SKM-1 treated with dmso at 0.1 percent for 144 hours (cell line): Measurements from ENCODE around the gene UBA52.
"Not testable (repeated sequence)": the region's sequence is repeated elsewhere in the genome, so short reads cannot be mapped to it uniquely, and the experiment has no call there.

Experiments used
- DNase-seq: peaks from one replicate; lab custom pipeline; 2025; ENCODE audit not compliant: unreplicated experiment; lab: John Stamatoyannopoulos, UW

UBA52 gene

DNA sequence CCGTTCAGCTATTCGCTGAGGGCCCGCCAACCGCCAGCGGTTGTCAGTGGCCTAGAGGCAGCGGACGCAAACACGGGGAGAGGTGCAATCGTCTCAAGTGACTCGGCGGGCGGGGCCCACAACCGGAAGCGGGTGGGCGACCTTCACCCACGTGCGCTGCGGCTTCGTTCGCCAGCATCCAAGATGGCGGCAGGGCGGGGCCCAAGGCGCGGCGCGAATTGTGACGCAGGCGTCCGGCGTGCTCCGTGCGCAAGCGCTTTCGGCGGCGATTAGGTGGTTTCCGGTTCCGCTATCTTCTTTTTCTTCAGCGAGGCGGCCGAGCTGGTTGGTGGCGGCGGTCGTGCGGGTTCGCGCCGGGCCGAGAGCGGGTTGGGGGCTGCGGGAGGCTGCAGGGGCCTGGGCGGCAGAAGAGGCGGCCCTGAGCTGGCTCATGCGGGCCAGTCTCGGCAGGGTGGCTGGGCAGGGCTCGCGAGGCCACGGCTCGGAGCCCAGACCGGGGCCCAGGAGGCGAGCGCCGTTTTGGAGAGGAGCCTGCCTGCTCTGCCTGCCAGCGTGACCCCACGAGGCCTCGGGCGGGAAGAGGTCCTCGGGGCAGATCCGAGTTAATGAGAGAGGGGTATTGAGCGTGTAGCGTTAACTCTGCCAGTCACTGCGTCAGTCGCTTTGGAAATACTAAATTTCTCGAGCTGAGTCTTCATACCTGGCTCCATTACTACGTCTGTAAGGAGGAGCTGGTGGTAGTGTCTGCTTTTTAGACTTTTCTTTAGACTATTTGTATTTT is at the start of gene UBA52:
Gene UBA52, plus strand, starts transcription at position 294 of the 781 bp plus-strand sequence. CDS start 1,444 bp downstream, outside the sequence.
- peak; percentile 97 for DNase-seq

DNA sequence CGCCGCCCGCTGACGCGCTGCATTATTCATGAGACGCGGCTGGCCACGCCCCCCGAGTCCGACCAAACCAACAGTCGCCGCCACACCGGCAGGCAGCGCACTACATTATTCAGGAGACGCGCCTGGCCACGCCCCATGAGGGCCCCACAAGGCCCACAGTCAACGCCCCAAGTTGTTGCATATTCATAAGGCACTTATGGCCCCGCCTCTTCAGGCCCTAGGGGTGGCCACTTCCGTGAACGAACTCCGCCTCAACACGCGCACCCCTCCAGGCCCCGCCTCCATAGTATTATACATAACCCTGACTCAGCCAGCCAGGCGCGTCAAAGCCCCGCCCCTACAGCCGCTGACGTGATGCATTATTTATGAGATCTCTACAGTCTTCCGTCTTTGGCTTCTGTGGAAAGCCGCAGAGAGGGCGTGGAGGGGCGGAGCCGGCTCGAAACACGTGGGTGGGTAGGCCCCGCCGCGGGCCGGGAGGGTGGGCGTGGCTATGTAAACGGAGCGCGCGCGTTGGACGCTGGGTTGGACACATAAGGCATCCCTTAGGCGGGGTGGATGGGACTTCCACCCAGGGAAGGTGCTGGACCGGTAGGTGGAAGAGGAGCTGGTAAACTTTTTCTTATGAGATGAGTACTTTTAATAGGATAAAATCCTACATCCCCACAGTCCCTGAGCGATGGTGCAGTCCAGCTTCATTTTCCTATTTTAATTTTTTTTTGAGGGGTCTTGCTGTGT is 49.4 kb upstream of the UBA52 start:
- DNase-seq, result peak; percentile 100

DNA sequence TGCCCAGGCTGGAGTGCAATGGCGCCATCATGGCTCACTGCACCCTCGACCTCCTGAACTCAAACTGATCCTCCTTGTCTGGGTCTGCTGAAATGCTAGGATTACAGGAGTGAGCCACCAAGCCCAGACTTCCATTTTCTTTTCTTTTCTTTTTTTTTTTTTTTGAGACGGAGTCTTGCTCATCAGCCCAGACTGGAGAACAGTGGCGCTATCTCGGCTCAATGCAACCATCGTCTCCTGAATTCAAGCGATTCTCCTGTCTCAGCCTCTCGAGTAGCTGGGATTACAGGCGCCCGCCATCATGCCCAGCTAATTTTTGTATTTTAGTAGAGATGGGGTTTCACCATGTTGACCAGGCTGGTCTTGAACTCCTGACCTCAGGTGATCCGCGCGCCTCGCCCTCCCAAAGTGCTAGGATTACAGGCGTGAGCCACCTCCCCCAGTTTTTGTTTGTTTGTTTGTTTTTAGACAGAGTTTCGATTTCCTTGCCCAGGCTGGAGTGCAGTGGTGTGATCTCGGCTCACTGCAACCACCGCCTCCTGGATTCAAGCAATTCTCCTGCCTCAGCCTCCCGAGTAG is 48.7 kb upstream of the UBA52 start:
- DNase-seq, result not testable (repeated sequence)

DNA sequence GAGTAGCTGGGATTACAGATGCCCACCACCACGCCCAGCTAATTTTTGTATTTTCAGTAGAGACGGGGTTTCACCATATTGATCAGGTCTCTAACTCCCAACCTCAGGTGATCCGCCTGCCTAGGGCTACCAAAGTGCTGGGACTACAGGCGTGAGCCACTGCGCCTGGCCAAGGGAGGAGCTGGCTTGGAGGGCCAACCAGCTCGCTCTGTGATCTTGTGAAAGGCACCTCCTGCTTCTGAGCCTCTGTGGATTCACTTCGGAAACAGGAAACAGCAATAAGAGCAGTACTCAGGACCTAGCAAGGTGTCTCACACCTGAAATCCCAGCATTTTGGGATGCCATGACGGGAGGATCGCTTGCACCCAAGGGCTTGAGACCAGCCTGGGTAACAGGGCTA is 47.8 kb upstream of the UBA52 start:
- DNase-seq, result no peak

DNA sequence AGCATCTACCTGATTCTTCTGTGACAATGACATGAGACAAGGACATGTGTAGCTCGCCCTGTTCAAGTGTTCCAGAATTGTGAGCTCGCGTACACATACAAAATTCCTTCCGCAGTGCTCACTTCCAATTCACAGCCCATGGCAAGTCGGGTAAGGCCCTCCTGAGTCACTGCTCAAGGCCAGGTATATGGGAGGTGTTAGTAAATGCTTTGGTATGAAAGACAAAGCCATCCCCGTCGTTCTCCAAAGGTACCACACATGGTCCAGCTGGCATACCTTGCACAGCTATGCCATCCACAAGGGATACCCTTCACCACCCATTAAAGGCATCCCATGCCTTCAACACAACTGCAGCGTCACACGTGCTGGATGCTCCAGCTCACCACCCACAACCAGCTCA is 45.3 kb upstream of the UBA52 start:
- no peak for DNase-seq

DNA sequence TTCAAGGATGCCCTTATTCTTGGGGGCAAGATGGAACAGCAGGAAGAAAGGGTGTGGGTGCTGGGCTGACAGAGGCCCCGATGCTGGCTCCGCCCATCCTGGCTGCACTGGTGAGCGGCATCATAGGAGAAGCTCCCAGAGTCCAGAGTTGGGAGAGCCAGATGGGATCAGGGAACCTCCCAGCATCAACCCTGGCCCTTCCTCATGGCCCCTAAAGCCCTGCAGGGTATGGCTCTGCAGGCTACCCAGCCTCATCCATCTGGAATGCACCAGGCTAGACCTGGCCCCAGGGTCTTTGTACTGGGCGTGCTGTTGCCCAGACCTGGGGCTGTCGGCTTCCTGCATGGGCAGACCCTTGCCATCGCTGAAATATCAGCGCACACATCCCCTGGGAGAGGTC is 41.9 kb upstream of the UBA52 start:
- DNase-seq, result no peak

DNA sequence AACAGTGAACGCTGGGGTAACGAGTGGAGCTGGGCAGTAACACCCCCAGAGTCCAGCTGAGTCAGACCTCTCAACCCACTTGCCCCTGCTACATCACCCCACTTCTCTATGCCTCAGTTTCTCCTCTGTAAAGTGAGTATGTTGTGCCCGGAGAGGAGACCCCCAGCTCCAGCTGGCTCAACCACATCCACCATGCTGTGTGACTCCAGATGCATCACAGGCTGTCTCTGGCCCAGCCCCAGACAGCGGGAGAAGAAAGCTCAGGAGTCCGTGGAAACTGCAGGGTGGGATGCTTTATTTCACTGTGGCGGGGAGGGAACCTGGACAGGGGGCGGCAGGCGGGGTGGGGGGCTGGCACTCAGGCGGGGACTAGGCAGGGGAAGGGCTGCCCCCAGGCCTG is 40.2 kb upstream of the UBA52 start:
- no peak for DNase-seq

DNA sequence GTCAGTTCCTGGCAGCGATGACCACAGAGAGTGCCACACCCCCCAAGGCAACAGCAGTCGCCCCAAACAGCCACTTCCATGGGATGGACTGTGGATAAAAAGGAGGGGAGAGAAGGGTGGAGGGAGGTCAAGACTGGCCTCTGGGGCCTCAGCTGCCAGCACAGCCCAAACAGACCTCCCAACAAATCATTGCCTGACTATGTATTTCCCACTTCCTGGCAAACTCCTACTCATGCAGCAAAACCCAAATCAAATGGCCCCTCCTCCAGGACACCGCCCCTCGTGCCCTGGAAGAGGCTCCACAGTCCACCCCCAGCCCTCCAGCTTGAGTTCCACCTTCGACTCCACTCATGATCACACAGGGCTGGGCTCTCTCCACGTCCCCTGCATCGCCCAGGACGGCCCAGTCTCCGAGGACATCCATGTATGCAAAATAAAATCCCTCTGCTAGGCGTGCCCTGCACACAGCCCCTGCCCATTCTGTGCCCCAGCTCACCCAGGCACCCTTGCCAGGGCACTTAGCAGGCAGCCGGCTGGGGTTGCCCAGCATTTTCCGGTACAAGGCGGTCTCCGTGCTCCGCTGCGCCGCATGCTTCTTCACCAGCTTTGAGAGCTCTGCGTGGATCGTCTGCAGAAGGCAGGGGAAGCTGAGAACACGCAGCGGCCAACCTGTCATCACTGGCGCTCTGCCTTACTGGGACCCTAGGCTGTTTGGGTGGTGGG is 39.3 kb upstream of the UBA52 start:
- DNase-seq, result no peak

DNA sequence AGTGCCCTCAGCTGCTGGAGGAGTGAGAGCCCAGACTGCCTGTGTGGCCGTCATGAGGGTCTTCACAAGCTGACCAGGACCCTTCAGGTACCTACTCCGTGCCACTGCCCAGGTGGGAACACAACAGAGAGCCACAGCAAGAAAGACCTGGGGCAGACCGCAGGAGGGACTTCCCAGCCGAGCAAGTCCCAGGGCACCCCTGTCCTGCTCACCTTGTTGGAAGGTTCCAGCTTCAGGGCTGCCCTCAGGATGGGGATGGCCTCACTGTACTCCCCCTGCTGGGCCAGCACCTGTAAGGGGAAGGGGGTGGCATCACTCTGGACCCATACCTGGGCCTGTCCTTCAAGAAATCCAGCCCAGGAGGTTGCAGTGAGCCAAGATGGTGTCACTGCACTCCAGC is 38.6 kb upstream of the UBA52 start:
- no peak for DNase-seq

DNA sequence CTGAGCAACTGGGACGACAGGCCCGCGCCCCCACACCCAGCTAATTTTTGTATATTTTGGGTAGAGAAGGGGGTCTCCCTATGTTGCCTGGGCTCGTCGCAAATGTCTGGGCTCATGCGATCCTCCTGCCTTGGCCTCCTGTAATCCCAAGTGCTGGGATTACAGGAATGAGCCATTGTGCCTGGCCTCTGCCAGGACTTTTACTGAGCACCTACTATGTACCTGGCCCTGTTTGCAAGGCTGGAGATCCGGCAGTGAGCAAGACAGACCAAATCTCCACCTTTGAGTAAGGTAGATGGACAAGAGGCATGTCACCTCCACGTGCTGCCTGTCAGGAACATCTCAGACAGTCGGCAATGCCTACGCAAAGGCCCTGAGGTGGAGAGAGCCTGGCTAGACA is 35.2 kb upstream of the UBA52 start:
- DNase-seq, result no peak

DNA sequence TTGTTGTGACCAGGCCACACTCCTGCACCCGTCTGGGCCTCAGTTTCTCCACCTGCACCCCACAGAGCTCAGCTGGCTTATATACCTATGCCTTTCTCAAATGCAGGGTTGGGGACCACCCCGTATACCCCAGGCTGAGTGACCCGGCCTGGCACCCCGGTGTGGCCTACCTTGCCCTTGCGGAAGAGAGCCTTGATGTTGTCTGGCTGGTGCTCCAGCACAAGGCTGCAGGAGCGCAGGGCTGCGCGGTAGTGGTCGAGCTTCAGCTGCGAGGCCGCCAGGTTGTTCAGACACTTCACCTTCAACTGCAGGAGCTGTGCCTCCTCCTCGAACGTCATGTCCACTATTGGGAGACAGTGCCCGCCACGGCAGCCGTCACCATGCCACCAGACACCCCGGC is 34.2 kb upstream of the UBA52 start:
- no peak for DNase-seq

DNA sequence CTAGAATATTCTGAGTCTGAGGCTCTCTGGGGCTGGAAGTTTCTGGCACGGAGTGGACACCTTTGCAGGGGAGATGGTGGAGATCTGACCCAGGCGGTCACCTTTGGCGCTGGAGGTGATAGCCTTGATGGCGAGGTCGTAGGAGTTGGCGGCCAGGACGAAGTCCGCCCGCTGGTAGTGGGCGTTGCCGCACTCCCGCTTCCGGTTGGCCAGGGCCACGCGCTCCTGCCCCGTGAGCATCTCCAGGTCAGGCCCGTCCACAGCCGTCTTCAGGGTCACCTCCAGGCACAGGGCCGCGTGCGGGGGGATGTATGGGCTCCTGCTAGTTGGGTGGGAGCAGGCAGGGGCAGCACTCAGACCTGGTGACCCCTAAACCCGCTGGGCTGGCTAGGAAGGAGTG is 33.5 kb upstream of the UBA52 start:
- DNase-seq, result no peak

DNA sequence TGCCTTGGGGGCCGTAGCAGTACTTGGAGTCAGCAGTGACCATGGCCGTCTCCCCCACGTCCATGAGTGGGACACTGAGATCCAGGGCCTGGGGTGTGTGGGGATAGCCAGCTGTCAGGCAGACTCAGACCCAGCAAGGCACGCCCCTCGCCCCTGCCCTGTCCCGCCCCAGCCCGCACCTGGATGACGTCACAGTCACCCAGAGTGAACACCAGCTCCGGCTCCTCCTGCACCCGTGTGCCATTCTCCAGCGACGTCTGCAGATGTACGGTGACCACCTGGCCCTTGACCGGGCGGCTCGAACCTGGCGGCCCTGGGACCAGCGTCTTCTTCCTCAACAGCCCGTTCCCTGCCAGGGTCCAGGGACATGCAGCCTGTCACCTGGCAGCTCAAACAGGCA is 32.3 kb upstream of the UBA52 start:
- no peak for DNase-seq

DNA sequence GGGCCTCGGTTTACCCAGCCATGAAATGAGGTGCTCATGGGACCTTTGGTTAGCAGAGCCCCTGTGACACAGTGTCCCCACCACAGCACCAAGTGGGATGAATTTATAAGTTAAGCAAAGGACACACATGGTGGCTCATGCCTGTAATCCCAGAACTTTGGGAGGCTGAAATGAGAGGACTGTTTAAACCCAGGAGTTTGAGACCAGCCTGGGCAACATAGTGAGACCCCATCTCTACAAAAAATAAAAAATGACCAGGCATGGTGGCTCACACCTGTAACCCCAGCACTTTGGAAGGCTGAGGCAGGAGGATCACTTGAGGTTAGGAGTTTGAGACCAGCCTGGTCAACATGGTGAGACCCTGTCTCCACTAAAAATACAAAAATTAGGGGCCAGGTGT is 31.5 kb upstream of the UBA52 start:
- not testable (repeated sequence) for DNase-seq

DNA sequence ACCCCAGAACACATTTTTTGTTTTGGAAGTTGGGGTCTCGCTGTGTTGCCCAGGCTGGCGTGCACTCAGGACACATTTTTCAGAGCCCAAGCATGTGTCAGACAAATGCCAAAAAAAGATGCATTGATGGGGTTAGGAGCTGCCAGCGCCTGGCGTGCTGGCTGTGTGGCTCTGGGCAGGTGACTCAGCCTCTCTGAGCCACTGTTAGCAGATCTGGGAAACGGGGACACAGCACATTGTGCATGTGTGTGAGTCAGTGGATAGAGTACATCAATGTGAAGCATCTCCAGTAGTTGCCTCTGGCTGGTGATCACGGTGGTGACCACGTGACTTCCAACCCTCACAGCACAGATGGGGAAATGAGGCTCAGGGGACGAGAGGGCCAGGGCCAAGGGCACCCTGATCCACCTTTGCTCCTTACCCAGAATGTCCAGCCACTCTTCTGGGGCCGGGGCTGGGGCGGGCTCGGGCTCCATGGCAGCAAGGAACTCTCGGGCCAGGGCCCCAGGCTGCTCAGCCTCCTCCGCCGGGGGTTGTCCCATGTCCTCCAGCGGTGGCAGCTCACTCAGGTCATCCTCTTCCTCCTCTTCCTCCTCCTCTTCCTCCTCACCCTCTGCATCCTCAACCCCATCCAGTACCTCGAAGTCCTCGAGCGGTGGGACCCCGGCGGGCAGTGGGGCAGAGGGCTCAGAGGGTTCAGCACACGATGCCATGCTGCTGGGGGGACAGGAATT is 30.2 kb upstream of the UBA52 start:
- DNase-seq, result no peak

DNA sequence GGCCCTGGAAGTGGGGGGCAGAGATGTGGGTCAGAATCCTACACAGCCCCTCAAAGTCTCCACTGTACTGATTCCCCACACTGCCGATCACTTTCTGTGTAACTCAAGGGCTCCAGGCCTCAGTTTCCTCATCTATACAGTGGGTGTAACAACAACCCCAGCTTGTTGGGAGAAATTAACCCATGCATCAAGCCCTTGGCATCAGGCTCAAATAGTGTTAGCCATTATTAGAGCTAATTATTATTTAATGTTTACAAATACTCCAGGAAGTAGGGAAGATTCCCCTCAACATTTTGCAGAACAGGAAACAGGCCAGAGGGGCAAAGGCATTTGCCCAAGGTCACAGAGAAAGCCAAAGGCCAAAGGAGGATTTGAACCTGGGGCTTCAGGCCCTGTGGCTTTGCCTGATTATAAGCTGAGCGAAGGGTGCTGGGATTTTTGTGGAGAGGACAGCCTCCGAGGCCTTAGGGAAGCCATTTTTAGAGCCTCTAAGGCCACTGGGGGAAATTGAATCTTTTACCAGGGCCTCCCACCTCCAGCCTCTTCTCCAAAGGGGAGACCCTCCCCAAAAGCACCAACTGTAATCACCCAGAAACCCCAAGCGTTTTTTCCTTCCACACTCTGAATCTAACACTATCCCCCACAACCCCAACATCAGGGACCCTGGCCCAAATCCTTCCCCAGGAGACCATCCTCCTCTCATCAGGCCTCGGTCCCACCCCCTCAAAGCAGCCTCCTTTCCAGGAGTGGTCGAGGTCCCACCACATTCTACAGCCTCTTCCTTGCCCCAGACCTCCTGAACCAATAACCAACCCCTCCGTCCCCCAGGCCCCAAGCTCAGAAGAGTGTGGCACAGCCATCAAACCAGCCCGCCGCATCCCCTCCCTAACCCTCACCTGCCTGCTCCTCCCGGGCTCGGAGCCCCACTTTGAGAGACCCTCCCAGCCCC is 29.4 kb upstream of the UBA52 start:
- DNase-seq, result no peak

DNA sequence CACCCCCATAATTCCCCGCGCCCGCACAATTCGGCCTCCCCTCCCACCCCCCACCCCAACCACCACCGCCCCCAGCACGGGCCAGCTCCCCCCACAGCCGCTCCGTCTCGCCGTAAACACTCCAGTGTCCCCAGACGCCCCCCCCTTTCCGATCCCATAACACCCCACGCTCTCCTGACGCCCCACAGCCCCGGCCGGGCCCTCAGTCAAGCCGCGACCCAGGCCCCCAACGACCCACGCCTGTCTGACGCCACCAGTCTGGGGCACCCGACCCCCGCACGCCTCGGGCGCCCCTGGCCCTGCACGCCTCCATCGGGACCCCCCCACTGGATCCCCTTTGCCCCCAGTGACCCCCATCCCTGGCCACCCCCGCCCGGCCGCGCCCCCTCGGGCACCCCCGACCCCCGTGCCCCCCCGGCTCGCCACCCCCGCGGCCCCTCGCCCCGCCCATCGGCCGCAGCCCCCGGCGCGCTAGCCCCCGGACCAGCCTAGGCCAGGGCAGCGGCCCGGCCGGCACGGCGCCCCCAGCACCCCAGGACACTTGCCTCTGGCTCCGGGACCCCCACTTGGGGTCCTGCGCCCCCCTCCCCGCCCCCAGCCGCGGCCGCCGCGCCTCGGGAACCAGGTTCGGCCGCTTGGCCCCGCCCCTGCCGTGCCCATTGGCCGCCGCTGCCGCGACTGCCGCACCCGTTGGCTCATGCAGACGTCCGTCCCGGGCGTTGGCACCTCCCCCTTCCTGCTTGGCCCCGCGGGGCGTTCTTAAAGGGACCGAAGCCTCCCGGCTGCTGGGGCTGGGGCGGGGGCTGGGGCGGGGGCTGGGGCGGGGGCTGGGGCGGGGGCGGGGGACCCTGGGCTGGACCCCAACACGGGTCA is 28.5 kb upstream of the UBA52 start, which contains the start of gene FKBP8:
Gene FKBP8, minus strand, starts transcription at position 633 of the 873 bp plus-strand sequence. CDS start 1,603 bp downstream, outside the sequence.
- peak; percentile 92 for DNase-seq

DNA sequence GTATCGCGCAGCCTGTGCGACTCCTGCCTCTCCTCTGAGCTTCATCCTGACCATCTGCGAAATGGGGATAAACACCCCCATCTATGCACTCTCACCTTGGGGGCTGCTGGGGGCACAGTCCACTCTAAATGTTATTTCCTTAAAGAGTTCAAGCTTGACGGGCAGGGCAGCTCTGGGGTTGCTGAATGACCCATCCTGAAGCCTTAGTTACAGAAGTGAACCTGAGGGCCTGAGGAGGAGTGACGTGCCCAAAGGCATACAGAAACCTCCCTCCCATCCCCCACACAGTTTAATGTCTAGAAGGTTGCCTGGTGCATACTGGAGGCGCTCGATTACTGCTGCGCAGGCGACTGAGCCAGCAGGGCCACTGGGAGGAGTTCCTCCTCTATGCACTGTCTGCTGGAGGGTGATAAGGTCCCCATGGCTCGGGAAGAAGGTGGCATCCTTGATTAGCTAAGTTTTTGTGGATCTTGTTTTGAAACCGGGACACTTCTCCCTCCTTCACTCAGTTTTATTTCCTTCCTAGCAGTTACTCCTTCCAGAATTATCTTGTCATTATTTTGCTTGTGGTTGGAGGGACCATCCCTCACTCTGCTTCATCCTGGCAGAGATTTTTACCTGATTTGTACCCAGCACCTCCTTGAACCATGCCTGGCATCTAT is 27.7 kb upstream of the UBA52 start:
- peak; percentile 85 for DNase-seq
